ENCODE measurements around the gene TWIST2.

GRCh38 chr2:238890131-238890530, 42.2 kb downstream of the TWIST2 start:
- TF ChIP-seq ZNF274 (IDR thresholded peaks at IDR 0.05; ENCODE audit: low read depth, low read length) (no peak), YY1 (IDR thresholded peaks at IDR 0.05; ENCODE audit: insufficient read depth, insufficient read length) (no peak)

Data from NT2/D1 (cell line).